Nephron (organoid): ENCODE data around the gene IRAK1.
"Not testable (repeated sequence)": the region's sequence is repeated elsewhere in the genome, so short reads cannot be mapped to it uniquely, and the experiment has no call there.

Source experiments
- H3K27ac Mint-ChIP-seq, 3 experiments: 2 replicates each; pipeline ENCODE4 v1.8.0; 2020; ENCODE audit warnings: mixed read lengths in 3 of 3, mild to moderate bottlenecking in 2 of 3, moderate library complexity in 1 of 3
- H3K27me3 Mint-ChIP-seq: 2 replicates; pipeline ENCODE4 v1.8.0; 2021; ENCODE audit warnings: low read depth, mild to moderate bottlenecking, moderate library complexity, mixed read lengths
- H3K36me3 Mint-ChIP-seq: 2 replicates; pipeline ENCODE4 v1.8.0; 2020; ENCODE audit warnings: low read depth, mixed read lengths
- H3K4me1 Mint-ChIP-seq: 2 replicates; pipeline ENCODE4 v1.8.0; 2020; ENCODE audit warnings: mixed read lengths
- H3K4me3 Mint-ChIP-seq, 3 experiments: 2 replicates each; pipeline ENCODE4 v1.8.0; 2020; ENCODE audit warnings: mild to moderate bottlenecking in 3 of 3, mixed read lengths in 3 of 3, moderate library complexity in 2 of 3
- H3K9me3 Mint-ChIP-seq: 2 replicates; pipeline ENCODE4 v1.8.0; 2020; ENCODE audit warnings: mixed read lengths
- CTCF ChIP-seq, 3 experiments: fragments of 200-600 bp; sonication (generic); IDR thresholded peaks; one replicate each; pipeline ENCODE4 v1.5.0; 2021; ENCODE audit warnings: antibody characterized with exemption in 3 of 3; ENCODE audit not compliant: unreplicated experiment in 3 of 3

The IRAK1 gene

GRCh38 chrX:153981231-153981630 is 38.5 kb downstream of the IRAK1 start:
- Mint-ChIP-seq H3K4me3 (no peak overlapping the region), H3K27ac (peak overlapping the region; percentile 48 to 82 (median 50)), H3K4me1 (no peaks in the 10 kb centered on the region), H3K27me3 (no peaks in the 10 kb centered on the region), H3K36me3 (peaks cover 15% of the 10 kb centered on the region), H3K9me3 (no peaks in the 10 kb centered on the region)
- TF ChIP-seq CTCF (IDR thresholded peaks at IDR 0.05; ENCODE audit: unreplicated experiment in 3 of 3), result no peak

- not testable (repeated sequence) for H3K9me3 Mint-ChIP-seq, H3K27ac Mint-ChIP-seq, H3K4me3 Mint-ChIP-seq, H3K4me1 Mint-ChIP-seq, H3K27me3 Mint-ChIP-seq
- H3K36me3 Mint-ChIP-seq, result peaks cover 15% of the 10 kb centered on the region
Measured at GRCh38 chrX:153980394-153980793, 39.3 kb downstream of the IRAK1 start.

- Mint-ChIP-seq H3K36me3 (no peaks in the 10 kb centered on the region), H3K27me3 (no peaks in the 10 kb centered on the region), H3K27ac (peak overlapping the region; percentile 99 to 100 (median 100)), H3K9me3 (no peaks in the 10 kb centered on the region), H3K4me1 (peaks cover 28% of the 10 kb centered on the region), H3K4me3 (peak overlapping the region; percentile 42 to 92 (median 69))
- TF ChIP-seq CTCF (IDR thresholded peaks at IDR 0.05; ENCODE audit: unreplicated experiment in 3 of 3), result no peak
Measured at GRCh38 chrX:153974726-153975286, 44.9 kb downstream of the IRAK1 start.

GRCh38 chrX:153974003-153974725 is 45.5 kb downstream of the IRAK1 start:
- H3K9me3 Mint-ChIP-seq, result no peaks in the 10 kb centered on the region
- H3K4me1 Mint-ChIP-seq, result peaks cover 32% of the 10 kb centered on the region
- TF ChIP-seq CTCF (IDR thresholded peaks at IDR 0.05; ENCODE audit: unreplicated experiment in 3 of 3), result no peak
- H3K36me3 Mint-ChIP-seq, result no peaks in the 10 kb centered on the region
- peak overlapping the region; percentile 99 to 100 (median 100) for H3K27ac Mint-ChIP-seq
- H3K4me3 Mint-ChIP-seq, result peak overlapping the region; percentile 91 to 98 (median 92)
- no peaks in the 10 kb centered on the region for H3K27me3 Mint-ChIP-seq

- no peak for TF ChIP-seq CTCF (IDR thresholded peaks at IDR 0.05; ENCODE audit: unreplicated experiment in 3 of 3)
- Mint-ChIP-seq H3K4me3 (peak overlapping the region; percentile 91 to 98 (median 92)), H3K27me3 (no peaks in the 10 kb centered on the region), H3K4me1 (peaks cover 40% of the 10 kb centered on the region), H3K9me3 (no peaks in the 10 kb centered on the region), H3K27ac (peak overlapping the region; percentile 99 to 100 (median 100)), H3K36me3 (no peaks in the 10 kb centered on the region)
Measured at GRCh38 chrX:153973127-153974002, 46.3 kb downstream of the IRAK1 start.
